Fibroblast of skin of abdomen (primary cell): ENCODE results near the gene PPP6C.
"Not testable (repeated sequence)": the region's sequence is repeated elsewhere in the genome, so short reads cannot be mapped to it uniquely, and the experiment has no call there.

Source experiments
- DNase-seq: peaks from one replicate; pipeline ENCODE4 v3.0.0-alpha.2; 2013

Gene PPP6C

GRCh38 chr9:125141251-125141650, 48.4 kb downstream of the PPP6C start:
- peak; percentile 62 for DNase-seq

DNA sequence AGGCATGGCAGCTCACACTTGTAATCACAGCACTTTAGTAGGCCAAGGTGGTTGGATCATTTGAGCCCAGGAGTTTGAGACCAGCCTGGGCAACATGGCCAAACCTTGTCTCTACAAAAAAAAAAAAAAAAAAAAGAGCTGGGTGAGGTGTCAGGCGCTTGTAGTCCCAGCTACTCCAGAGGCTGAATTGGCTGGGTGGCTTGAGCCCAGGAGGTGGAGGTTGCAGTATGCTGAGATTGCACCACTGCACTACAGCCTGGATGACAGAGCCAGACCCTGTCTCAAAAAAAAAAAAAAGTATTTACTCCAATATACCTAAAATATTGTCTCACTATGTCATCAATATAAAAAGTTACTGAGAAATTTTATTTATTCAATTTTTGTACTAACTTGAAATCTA, 49.0 kb downstream of the PPP6C start:
- no peak for DNase-seq

GRCh38 chr9:125137200-125137599, 52.4 kb downstream of the PPP6C start:
- DNase-seq, result peak; percentile 76

DNA sequence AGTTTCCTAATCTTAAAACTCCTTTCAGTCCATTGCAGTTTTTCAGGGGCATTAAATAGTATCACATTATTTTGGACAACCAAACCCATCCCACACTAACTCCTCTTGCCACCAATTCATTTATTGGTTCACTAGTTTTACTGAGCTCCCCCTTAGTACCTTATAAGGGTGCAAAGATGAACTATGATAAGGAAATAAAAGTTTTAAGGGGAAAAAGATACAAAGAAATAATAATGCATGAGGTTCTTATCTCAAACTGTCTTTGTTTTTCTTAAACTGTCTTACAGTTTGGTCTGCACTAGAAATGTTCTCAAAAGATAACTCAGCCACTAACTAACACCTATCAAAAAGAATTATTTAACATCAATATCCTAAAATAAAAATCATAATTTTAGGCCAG, 54.6 kb downstream of the PPP6C start:
- DNase-seq, result no peak

DNA sequence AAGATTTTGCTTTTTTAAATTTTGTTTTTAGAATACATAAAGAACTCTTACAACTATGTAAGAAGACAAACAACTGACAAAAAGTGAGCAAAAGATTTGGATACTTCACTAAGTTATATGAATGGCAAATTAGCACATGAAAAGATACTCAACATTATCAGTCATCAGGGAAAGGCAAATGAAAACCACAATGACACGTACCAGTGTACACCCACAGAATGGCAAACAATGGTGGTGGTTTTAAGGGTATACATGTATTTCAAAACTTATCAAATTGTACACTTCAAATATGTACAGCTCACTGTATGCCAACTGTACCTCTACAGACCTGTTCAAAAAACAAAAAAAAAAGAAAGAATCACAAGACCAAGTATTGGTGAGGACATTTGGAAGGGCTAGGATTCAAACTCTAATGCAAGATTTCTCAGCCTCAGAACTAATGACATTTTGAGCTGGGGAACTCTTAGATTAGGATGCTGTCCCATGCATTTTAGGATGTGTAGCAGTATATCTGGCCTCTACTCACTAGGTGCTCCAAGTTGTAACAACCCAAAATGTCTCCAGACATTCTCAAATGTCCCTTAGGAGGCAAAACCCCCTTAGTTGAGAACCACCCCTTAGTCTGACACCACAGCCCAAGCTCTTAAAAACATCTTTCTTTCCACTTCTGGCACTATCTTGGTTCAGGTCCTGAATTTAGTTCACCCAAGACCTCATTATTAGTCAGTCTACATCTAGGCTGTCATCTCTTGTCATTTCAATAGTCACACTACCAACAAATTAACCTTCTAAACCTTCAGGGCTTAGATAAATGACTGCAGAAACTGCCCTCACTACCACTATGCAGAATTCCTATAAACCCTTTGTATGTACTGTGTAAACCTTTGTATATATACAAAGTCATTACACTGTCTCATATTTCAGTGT, 55.9 kb downstream of the PPP6C start:
- no peak for DNase-seq

DNA sequence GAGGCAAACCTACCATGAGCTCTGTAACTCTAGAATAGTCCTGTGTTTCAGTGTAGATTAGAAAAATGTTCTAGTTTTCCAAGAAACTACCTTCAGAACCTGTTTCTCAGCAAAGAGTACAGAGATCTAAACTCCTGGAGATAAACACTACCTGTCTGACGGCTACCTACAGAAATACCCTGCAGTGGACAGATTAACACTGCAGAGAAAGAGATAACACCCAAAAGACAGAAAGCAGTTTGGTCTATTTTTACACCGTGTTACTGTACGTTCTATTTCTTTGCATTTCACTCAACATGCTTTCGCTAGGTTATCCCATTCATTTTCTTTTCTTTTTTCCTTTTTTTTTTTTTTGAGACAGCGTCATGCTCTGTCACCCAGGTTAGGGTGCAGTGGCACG, 57.8 kb downstream of the PPP6C start:
- DNase-seq, result no peak

- DNase-seq, result peak; percentile 100
Measured at GRCh38 chr9:125126019-125126746, 63.4 kb downstream of the PPP6C start.

GRCh38 chr9:125125523-125125922, 64.1 kb downstream of the PPP6C start:
- peak; percentile 10 for DNase-seq

GRCh38 chr9:125121146-125121545, 68.5 kb downstream of the PPP6C start:
- DNase-seq, result no peak

DNA sequence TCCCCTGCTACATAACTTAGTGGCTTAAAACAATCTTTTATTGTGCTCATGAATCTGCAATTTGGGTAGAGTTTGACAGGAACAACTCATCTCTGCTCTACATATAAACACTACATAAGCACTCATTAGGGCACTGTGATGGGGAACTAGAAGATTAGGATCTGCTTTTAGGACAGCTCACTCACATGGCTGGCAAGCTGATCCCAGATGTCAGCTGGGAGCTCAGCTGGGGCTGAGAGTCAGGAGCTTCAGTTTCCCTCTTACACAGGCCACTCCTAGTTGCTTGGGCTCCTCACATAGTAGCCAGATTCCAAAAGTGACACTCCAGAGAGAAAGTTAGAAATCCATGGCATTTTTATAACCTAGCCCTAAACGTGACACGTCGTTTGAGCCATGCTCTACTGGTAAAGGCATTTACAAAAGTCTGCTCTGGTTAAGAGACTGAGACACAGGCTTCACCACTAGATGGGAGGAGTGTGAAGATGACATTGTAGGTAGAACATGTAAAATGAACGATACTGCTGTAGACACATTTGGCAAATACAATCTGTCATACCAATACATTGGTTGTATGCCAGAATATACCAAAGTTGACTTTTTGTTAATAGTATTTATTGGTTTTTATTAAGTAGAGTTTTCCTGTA, 69.8 kb downstream of the PPP6C start:
- DNase-seq, result peak; percentile 46

DNA sequence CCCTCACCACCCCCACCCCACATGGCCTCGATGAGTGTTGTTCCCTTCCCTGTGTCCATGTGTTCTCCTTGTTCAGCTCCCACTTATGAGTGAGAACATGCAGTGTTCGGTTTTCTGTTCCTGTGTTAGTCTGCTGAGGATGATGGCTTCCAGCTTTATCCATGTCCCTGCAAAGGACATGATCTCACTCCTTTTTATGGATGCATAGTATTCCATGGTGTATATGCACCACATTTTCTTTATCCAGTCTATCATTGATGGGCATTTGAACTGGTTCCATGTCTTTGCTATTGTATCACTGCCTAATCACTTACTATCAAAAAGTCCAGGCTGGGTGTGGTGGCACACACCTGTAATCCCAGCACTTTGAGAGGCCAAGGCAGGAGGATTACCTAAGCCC, 70.9 kb downstream of the PPP6C start:
- not testable (repeated sequence) for DNase-seq

DNA sequence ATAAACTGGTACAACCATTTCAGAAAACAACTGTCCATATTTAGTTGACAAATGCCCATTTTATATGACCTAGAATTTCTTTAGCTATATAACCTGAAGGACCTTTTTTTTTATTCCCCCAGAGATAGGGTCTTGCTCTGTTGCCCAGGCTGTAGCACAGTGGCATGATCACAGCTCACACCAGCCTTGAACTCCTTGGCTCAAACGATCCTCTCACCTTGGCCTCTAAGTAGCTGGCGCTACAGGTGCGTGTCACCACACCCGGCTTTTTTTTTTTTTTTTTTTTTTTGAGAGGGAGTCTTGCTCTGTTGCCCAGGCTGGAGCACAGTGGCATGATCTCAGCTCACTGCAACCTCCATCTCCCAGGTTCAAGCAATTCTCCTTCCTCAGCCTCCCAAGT, 75.1 kb downstream of the PPP6C start:
- not testable (repeated sequence) for DNase-seq

DNA sequence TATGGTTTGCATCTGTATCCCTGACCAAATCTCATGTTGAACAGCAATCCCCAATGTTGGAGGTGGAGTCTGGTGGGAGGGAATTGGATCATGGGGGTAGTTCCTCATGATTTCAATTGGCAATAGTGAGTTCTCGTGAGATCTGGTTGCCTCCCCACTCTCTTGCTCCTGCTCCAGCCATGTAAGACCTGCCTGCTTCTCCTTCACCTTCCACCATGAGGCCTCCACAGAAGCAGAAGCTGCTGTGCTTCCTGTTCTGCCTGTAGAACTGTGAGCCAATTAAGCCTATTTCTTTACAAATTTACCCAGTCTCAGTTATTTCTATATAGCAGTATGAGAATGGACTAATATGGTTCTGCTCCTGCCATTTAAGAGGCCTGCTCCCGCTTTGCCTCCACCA, 79.1 kb downstream of the PPP6C start:
- no peak for DNase-seq

DNA sequence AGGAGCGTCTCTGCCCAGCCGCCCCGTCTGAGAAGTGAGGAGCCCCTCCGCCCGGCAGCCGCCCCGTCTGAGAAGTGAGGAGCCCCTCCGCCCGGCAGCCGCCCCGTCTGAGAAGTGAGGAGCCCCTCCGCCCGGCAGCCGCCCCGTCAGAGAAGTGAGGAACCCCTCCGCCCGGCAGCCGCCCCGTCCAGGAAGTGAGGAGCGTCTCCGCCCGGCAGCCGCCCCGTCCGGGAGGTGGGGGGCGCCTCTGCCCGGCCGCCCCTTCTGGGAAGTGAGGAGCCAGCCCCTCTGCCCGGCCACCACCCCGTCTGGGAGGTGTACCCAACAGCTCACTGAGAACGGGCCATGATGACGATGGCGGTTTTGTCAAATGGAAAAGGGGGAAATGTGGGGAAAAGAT, 81.1 kb downstream of the PPP6C start:
- not testable (repeated sequence) for DNase-seq

DNA sequence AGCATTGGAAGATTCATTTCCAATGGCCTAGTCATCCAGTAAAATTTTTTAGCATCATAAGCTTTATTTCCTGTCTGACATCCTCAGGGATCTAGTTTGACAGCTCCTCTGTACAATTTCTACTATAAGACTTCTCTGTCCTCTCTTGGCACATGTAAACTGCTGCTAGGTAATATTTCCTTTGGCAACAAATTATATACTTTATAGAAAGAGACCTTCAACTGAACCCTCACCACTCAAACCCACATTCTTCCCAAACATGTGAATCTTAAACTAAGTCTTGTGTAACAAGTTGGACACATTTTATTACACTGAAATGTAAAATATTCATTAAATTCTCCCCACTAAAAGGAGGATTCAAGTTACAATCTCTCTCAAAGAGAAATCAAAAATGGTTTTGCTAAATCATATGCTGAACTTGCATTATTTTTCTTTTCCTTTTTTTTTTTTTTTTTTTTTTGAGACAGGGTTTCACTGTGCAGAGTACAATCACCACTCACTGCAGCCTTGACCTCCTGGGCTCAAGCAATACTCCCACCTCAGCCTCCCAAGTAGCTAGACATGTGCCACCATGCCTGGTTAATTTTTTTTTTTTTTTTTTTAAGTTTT, 83.2 kb downstream of the PPP6C start:
- peak; percentile 70 for DNase-seq

DNA sequence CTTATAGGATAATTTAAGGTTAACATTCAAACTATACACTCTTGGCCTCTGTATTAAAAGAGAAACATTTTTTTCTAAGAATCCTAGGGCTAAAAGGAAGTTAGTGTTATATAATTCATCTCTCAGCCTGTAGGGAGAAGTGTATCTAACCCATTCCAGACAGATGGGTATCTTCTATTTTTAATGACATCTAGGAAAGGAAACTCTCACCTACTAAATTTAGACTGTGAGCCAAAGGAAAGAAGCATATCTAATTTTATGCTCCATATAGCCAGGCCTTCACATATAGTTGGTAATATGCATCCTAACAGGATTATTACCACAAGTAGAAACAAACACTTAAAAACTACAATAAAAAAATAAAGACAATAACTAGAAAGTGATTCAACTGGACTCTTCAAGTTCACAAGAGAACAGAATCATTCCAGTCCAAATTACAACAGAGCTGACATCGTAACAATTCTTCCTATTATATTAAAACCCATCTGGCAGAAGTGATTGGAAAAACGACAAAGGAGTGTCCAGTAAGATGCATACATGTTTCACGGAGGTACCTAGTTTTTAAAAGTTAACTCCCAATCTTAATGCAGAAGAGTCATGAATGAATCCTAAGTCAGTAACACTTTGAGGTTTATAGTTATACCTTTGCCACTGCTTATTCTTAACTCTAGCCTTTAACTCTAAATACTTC, 85.7 kb downstream of the PPP6C start:
- DNase-seq, result no peak

GRCh38 chr9:125103021-125103420, 86.6 kb downstream of the PPP6C start:
- DNase-seq, result no peak

DNA sequence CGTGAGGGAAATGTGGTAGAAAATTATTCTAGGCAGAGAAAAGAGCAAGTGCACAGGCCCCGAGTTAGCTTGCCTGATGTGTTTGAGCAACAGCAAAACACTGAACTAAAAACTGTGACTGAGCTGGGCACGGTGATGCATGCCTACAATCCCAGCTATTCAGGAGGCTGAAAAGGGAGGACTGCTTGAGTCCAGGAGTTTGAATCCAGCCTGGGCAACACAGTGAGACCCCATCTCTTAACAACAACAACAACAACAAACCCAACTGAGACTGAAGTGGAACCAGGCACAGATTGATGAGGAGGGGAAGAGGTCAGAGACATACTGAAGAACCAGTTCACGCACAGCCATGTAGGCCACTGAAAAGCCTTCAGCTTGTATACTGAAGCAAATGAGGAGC, 88.8 kb downstream of the PPP6C start:
- DNase-seq, result no peak

DNA sequence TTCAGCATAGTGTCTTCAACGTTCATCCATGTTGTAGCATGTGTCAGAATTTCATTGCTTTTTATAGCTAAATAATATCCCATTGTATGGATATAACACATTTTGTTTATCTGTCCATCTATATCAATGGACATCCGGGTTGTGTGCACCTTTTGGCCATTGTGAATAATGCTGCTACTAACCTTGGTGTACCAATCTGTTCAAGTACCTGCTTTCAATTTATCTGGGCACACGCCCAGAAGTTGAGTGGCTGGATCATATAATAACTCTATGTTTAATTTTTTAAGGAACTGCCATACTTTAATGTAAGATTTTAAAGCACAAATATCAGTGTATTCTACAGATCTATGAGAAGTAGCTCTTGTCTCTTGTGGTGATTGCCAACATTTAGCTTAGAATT, 89.8 kb downstream of the PPP6C start:
- no peak for DNase-seq
